Dedifferentiated amniotic fluid mesenchymal stem cell (primary cell): Measurements from ENCODE around the gene NUTM1.
A peak's percentile ranks its signal among the peaks of the same experiment; 100 is the strongest.

ENCODE experiments used
- DNase-seq: peaks from one replicate; pipeline ENCODE4 v3.0.0-alpha.2; 2016; ENCODE audit errors: extremely low spot score

Gene NUTM1

GRCh38 chr15:34342737-34343575 is at the start of gene NUTM1, which contains the start of gene NOP10:
Gene NUTM1, plus strand, starts transcription at chr15:34343315. Its CDS starts 382 bp downstream, at chr15:34343697.
Gene NOP10, minus strand, starts transcription at chr15:34343136. Its CDS starts 63 bp downstream, at chr15:34343073.
- peak; percentile 92 for DNase-seq

- DNase-seq: no peak
These were observed 46.1 kb upstream of the NUTM1 start for GRCh38 chr15:34297059-34297458.

GRCh38 chr15:34301058-34301457 is 42.1 kb upstream of the NUTM1 start:
- no peak for DNase-seq

- DNase-seq: peak; percentile 67
These were observed 38.5 kb upstream of the NUTM1 start for GRCh38 chr15:34304613-34305012.

GRCh38 chr15:34311563-34311962 is 31.6 kb upstream of the NUTM1 start:
- no peak for DNase-seq

GRCh38 chr15:34314491-34315490 is 28.3 kb upstream of the NUTM1 start:
- DNase-seq: no peak

- no peak for DNase-seq
These were observed 24.6 kb upstream of the NUTM1 start for GRCh38 chr15:34318277-34319079.

GRCh38 chr15:34323217-34323616 is 19.9 kb upstream of the NUTM1 start:
- no peak for DNase-seq

- DNase-seq: no peak
These were observed 18.2 kb upstream of the NUTM1 start for GRCh38 chr15:34324933-34325332.

- no peak for DNase-seq
These were observed 17.7 kb upstream of the NUTM1 start for GRCh38 chr15:34325368-34325767.

GRCh38 chr15:34327906-34328305 is 15.2 kb upstream of the NUTM1 start:
- no peak for DNase-seq

GRCh38 chr15:34329006-34329405 is 14.1 kb upstream of the NUTM1 start:
- DNase-seq: no peak

- no peak for DNase-seq
These were observed 12.8 kb upstream of the NUTM1 start for GRCh38 chr15:34330279-34330678.

GRCh38 chr15:34331809-34332208 is 11.3 kb upstream of the NUTM1 start:
- no peak for DNase-seq

GRCh38 chr15:34332553-34333120 is 10.5 kb upstream of the NUTM1 start:
- no peak for DNase-seq

- no peak for DNase-seq
These were observed 8.4 kb upstream of the NUTM1 start for GRCh38 chr15:34334672-34335071.

GRCh38 chr15:34335176-34336032 is 7.7 kb upstream of the NUTM1 start:
- DNase-seq: no peak

- DNase-seq: no peak
These were observed 6.7 kb upstream of the NUTM1 start for GRCh38 chr15:34336231-34336990.

- DNase-seq: no peak
These were observed 6.0 kb upstream of the NUTM1 start for GRCh38 chr15:34336991-34337556.
